Breast epithelium (tissue), 4 donors: ENCODE data around the gene UPF3B. TPM values are rescaled to one million over a fixed set of nuclear protein-coding genes. Genes with fewer than 3 reads are reported as not detected.

Source experiments
- DNase-seq, 2 donors: peaks; one replicate each; pipeline ENCODE4 v3.0.0-alpha.2; 2019; ENCODE audit warnings: low spot score in 2 of 2
- H3K27ac ChIP-seq, 2 donors: fragments of 200-600 bp; sonication (generic) in 1 of 2; one replicate each; pipeline ENCODE4 v1.5.1; 2016 to 2019; ENCODE audit warnings: mild to moderate bottlenecking in 1 of 2
- H3K27me3 ChIP-seq, 2 donors: fragments of 200-600 bp; sonication (generic) in 1 of 2; one replicate each; pipeline versions ENCODE4 v1.5.1 to v1.6.0; 2017 to 2019; ENCODE audit warnings: control low read depth in 1 of 2, mild to moderate bottlenecking in 1 of 2
- H3K36me3 ChIP-seq: fragments of 200-600 bp; one replicate; pipeline ENCODE4 v1.5.1; 2019
- H3K4me1 ChIP-seq, 2 donors: fragments of 200-600 bp; sonication (generic); one replicate each; pipeline ENCODE4 v1.5.1; 2016 to 2019; ENCODE audit warnings: control low read depth in 1 of 2
- H3K4me3 ChIP-seq, 3 donors: fragments of 200-600 bp; sonication (generic); 1 replicate in 2 of 3; 2 replicates in 1 of 3; pipeline ENCODE4 v1.5.1; 2016 to 2019; ENCODE audit warnings: mild to moderate bottlenecking in 3 of 3, moderate library complexity in 2 of 3
- H3K9me3 ChIP-seq, 2 donors: fragments of 200-600 bp; sonication (generic) in 1 of 2; one replicate each; pipeline ENCODE4 v1.5.1; 2016 to 2019; ENCODE audit warnings: control low read depth in 1 of 2
- POLR2A ChIP-seq: fragments of 450-650 bp; IDR thresholded peaks from one replicate; pipeline ENCODE4 v1.6.1; 2016; ENCODE audit warnings: antibody characterized with exemption, mild to moderate bottlenecking, moderate library complexity
- POLR2AphosphoS5 ChIP-seq, 3 donors: sonication (generic); formaldehyde crosslinking; IDR thresholded peaks; one replicate each; pipeline ENCODE4 v1.6.1; 2017; ENCODE audit warnings: antibody characterized with exemption in 3 of 3
- intact Hi-C: fragments of 100-400 bp; cut with DNase I; formaldehyde crosslinking; loops from one replicate; pipeline ENCODE4 v1.15.1; 2023; ENCODE audit warnings: low total_unique reads
- total RNA-seq, 3 donors: library from RNA; depleted of rRNA; stranded (reverse); fragments of >200 nt; gene quantifications; one replicate each; pipeline ENCODE4 v1.1.0, GENCODE V29; 2016
- TF ChIP-seq, protein P1 (sequence below), 3 donors: fragments of 450-650 bp; IDR thresholded peaks; one replicate each; pipeline ENCODE4 v1.5.1; 2016 to 2017; ENCODE audit warnings: antibody characterized with exemption in 3 of 3, mild to moderate bottlenecking in 3 of 3, moderate library complexity in 3 of 3

The UPF3B gene
- total RNA-seq, 3 donors from 2014 or later, result 7.5 to 10.8 (median 8.2) TPM

DNA sequence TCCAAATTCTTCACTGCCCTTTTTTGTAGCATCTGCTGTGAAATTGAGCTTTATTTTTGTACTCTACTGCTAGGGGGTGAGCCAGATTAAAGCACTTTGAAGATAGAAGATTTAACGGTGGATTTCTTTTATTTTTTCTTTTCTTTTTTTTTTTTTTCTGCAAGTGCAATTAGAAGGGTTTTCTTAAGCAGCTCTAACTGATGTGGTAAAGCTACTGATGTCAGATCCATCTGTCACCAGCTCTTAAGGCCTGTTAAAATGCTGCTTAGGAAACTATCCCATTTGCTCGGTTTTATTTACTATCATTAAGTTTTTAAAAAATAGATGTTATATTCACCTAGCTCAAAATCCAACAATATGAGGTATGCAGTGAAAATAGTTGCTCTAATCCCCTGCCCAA, 26.0 kb upstream of the UPF3B start:
- Histone ChIP-seq H3K4me1 (no peaks in the 10 kb centered on the region), H3K4me3 (no peak overlapping the region), H3K27ac (no peak overlapping the region), H3K9me3 (no peaks in the 10 kb centered on the region), H3K36me3 (no peaks in the 10 kb centered on the region), H3K27me3 (no peaks in the 10 kb centered on the region)
- intact Hi-C loops, result no loop called here
- no peak for TF ChIP-seq POLR2AphosphoS5 (IDR thresholded peaks at IDR 0.05)
- DNase-seq, result no peak

DNA sequence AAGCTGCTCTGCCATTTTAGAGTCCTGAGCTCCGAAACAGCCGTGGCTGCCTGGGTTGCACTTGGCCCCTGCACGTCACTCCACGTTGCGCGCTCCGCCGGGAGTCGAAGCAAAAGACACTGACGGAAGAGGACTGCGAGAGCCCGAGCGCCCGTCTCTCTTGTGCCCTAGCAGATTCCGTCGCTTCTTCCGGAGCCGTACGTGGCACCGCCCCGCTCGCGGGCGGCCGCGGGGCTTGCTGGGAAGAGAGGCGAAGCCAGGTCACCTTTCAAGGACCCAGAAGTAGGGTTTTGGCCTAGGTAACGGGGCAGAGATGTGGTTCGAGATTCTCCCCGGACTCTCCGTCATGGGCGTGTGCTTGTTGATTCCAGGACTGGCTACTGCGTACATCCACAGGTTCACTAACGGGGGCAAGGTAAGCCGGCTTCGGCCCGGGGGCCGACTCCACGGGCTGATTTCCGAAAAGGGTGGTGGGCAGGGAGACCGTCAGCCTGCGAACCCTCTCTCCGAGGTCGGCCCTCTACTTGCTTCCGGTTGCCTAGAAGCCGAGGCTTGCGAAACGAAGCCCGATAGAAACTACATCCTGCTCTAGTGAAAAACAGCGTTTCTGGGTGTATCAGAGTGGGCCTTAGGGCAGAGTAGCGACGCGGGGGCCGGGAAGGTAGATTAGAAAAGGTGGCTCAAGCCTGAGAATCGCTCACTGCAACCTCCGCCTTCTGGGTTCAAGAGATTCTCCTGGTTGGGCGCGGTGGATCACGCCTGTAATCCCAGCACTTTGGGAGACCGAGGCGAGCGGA, 19.0 kb upstream of the UPF3B start, which contains the start of the genes NDUFA1 and RNF113A:
Gene NDUFA1, plus strand, starts transcription at position 234 of the 797 bp plus-strand sequence. Its CDS starts 80 bp downstream, at position 314.
Gene RNF113A, minus strand, starts transcription at position 135 of the 797 bp plus-strand sequence. Its CDS starts 120 bp downstream, at position 15.
- Histone ChIP-seq H3K27me3 (no peaks in the 10 kb centered on the region), H3K36me3 (no peaks in the 10 kb centered on the region), H3K4me1 (no peaks in the 10 kb centered on the region), H3K9me3 (no peaks in the 10 kb centered on the region), H3K27ac (peak within 1 kb of the TSS; percentile 89 to 92), H3K4me3 (peak within 1 kb of the TSS; percentile 45 to 68 (median 64))
- TF ChIP-seq, protein P1, sequence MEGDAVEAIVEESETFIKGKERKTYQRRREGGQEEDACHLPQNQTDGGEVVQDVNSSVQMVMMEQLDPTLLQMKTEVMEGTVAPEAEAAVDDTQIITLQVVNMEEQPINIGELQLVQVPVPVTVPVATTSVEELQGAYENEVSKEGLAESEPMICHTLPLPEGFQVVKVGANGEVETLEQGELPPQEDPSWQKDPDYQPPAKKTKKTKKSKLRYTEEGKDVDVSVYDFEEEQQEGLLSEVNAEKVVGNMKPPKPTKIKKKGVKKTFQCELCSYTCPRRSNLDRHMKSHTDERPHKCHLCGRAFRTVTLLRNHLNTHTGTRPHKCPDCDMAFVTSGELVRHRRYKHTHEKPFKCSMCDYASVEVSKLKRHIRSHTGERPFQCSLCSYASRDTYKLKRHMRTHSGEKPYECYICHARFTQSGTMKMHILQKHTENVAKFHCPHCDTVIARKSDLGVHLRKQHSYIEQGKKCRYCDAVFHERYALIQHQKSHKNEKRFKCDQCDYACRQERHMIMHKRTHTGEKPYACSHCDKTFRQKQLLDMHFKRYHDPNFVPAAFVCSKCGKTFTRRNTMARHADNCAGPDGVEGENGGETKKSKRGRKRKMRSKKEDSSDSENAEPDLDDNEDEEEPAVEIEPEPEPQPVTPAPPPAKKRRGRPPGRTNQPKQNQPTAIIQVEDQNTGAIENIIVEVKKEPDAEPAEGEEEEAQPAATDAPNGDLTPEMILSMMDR (IDR thresholded peaks at IDR 0.05), result no peak
- peak in 2 of 3 donors; percentile 41 to 77 for TF ChIP-seq POLR2AphosphoS5 (IDR thresholded peaks at IDR 0.05)
- no peak for TF ChIP-seq POLR2A
- peak; percentile 72 to 76 for DNase-seq
- intact Hi-C loops, result no loop called here

DNA sequence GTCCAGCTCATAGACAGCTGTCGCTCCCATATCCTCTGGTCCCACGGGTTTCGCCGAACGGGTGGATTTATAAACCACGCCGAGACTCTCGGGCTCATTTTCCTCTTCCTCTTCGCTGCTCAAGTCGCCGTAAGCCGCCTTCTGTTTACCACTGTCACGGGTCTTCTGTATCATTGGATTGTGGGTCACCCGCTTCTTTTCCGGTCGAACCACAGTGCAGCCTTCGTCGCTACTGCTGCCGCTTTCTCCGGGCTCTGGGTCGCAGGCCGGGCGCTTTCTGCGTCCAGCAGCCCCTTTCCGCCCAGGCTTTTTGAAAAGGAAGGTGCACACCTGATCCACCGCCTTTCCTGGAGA, 18.5 kb upstream of the UPF3B start:
- DNase-seq, result no peak
- no peaks in the 10 kb centered on the region for H3K27me3 ChIP-seq
- peak overlapping the region; percentile 89 to 92 for H3K27ac ChIP-seq
- peak overlapping the region; percentile 45 to 68 (median 64) for H3K4me3 ChIP-seq
- intact Hi-C loops, result no loop called here
- TF ChIP-seq POLR2A (no peak), POLR2AphosphoS5 (IDR thresholded peaks at IDR 0.05) (no peak)
- TF ChIP-seq, protein P1 (IDR thresholded peaks at IDR 0.05), result no peak
- H3K4me1 ChIP-seq, result no peaks in the 10 kb centered on the region
- no peaks in the 10 kb centered on the region for H3K36me3 ChIP-seq
- H3K9me3 ChIP-seq, result no peaks in the 10 kb centered on the region

DNA sequence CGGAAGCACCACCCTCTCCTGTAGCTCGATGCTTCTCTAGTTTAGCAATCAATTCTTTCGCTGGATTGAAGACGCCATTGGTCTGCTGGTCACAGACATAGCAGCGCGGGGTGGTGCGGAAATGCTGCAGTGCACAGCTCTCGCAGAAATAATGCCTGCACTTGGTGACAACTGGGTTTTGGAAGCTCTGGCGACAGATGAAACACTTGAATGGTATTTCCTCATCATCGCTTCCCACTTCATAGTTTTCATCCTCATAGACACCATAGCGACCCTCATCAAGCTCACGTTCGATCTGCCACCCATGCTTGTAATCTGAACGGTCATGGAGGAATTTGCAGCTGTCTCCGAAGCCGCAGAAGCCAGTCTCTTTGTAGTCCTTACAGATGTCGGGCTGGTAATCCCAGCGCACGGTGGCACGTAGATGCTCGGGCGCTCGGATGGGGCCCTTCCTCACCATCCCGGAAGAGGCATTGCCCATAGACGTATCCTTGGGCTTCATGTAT, 17.9 kb upstream of the UPF3B start:
- H3K4me3 ChIP-seq, result peak overlapping the region; percentile 45 to 68 (median 64)
- H3K27ac ChIP-seq, result peak overlapping the region; percentile 89 to 92
- H3K27me3 ChIP-seq, result no peaks in the 10 kb centered on the region
- no peak for DNase-seq
- no peaks in the 10 kb centered on the region for H3K36me3 ChIP-seq
- H3K9me3 ChIP-seq, result no peaks in the 10 kb centered on the region
- H3K4me1 ChIP-seq, result no peaks in the 10 kb centered on the region
- intact Hi-C loops, result loop anchor here (1.0 kb wide), 1 partner anchor 15 kb away; no protein-coding TSS in a partner anchor
- TF ChIP-seq POLR2A (no peak), POLR2AphosphoS5 (IDR thresholded peaks at IDR 0.05) (no peak)
- TF ChIP-seq, protein P1 (IDR thresholded peaks at IDR 0.05), result no peak

DNA sequence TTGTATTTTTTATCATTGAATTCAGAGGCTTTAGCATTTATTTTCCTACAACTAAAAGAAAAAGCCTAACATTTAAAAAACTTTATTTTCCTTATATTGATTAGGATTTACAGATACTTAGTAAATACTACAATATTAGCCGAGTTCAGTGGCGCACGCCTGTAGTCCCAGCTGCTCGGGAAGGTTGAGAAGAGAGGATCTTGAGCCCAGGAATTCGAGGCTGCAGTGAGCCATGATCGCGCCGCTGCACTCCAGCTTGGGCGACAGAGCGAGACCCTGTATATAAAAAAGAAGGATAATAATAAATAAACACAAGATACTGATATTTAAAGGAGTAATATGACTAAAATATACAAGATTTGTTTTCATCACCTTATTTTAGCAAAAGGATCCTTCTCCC, 681 bp upstream of the UPF3B start:
- no peaks in the 10 kb centered on the region for H3K36me3 ChIP-seq
- H3K4me1 ChIP-seq, result no peaks in the 10 kb centered on the region
- H3K9me3 ChIP-seq, result no peaks in the 10 kb centered on the region
- intact Hi-C loops, result no loop called here
- TF ChIP-seq POLR2A, result no peak
- TF ChIP-seq, protein P1 (IDR thresholded peaks at IDR 0.05), result no peak
- H3K27me3 ChIP-seq, result no peaks in the 10 kb centered on the region
- peak overlapping the region; percentile 63 to 80 (median 65) for H3K4me3 ChIP-seq
- DNase-seq, result no peak
- peak overlapping the region; percentile 87 to 96 for H3K27ac ChIP-seq
